Adrenal gland (tissue), 12 donors: ENCODE measurements around the gene SLC5A5. TPM values are rescaled to one million over a fixed set of nuclear protein-coding genes. Genes with fewer than 3 reads are reported as not detected.

Experiments
- DNase-seq, 7 donors: peaks; one replicate each; pipeline ENCODE4 v3.0.0-alpha.2; 2019 to 2020
- H3K27ac ChIP-seq, 5 donors: fragments of 200-600 bp; sonication (generic) in 4 of 5; 1 replicate in 3 of 5; 2 replicates in 2 of 5; pipeline versions ENCODE4 v1.5.1 to v1.8.0; 2016 to 2020; ENCODE audit warnings: mild to moderate bottlenecking in 1 of 5
- H3K27me3 ChIP-seq: fragments of 200-600 bp; 2 replicates; pipeline ENCODE4 v1.8.0; 2021
- H3K36me3 ChIP-seq, 2 donors: fragments of 200-600 bp; replicated peaks in 1 of 2; 1 replicate in 1 of 2; 2 replicates in 1 of 2; pipeline versions ENCODE4 v1.5.1 to v1.8.0; 2018 to 2022
- H3K4me1 ChIP-seq, 2 donors: fragments of 200-600 bp; replicated peaks in 1 of 2; 1 replicate in 1 of 2; 2 replicates in 1 of 2; pipeline versions ENCODE4 v1.5.1 to v1.8.0; 2018 to 2021
- H3K4me3 ChIP-seq, 4 donors: fragments of 200-600 bp; sonication (generic) in 3 of 4; one replicate each; pipeline ENCODE4 v1.5.1; 2016 to 2018
- H3K9me3 ChIP-seq, 3 donors: fragments of 200-600 bp; sonication (generic) in 1 of 3; replicated peaks in 1 of 3; 1 replicate in 2 of 3; 2 replicates in 1 of 3; pipeline versions ENCODE4 v1.5.1 to v1.8.0; 2016 to 2021
- POLR2A ChIP-seq, 2 donors: fragments of 450-650 bp; IDR thresholded peaks; one replicate each; pipeline ENCODE4 v1.6.1; 2017; ENCODE audit warnings: antibody characterized with exemption in 2 of 2, mild to moderate bottlenecking in 2 of 2, moderate library complexity in 1 of 2
- WGBS, 4 donors: extraction: QIAGEN DNeasy Blood & Tissue Kit in 2 of 4; methylation state at CpG; one replicate each; pipeline versions ENCODE4 v1.1.5 to v1.1.7; 2013 to 2017; 5-methylcytosine and 5-hydroxymethylcytosine counted together
- intact Hi-C, 2 donors: fragments of 100-400 bp; cut with DNase I; formaldehyde crosslinking; loops; one replicate each; pipeline versions ENCODE4 v1.14.1 to v1.15.0; 2022 to 2023
- polyA plus RNA-seq, 3 donors: library from polyadenylated mRNA; stranded (reverse); fragments of 200-250 nt in 2 of 3; fragments of 350-450 nt in 1 of 3; fragmentation: Illumina TruSeq in 1 of 3; extraction: RNeasy Lipid Tissue Mini Kit (QIAGEN cat#74804) in 1 of 3; gene quantifications; one replicate each; pipeline ENCODE4 v1.2.3, GENCODE V29; 2013 to 2014
- total RNA-seq, 9 donors: library from RNA; depleted of rRNA in 4 of 9; stranded (reverse); fragments of >200 nt in 4 of 9; fragments of 120-200 nt in 1 of 9; fragmentation: NEBNext Ultra II Directional in 1 of 9; extraction: Animal tissue kit (Norgen Biotek cat#: 25700) in 1 of 9; gene quantifications; one replicate each; pipeline versions ENCODE4 v1.1.0 to v1.2.4, GENCODE V29; 2013 to 2023
- TF ChIP-seq, protein P1 (sequence below), 6 experiments: fragments of 450-650 bp in 4 of 6; fragments of 200-600 bp in 2 of 6; sonication (generic) in 1 of 6; IDR thresholded peaks; 1 replicate in 5 of 6; 2 replicates in 1 of 6; pipeline versions ENCODE4 v1.5.1 to v1.8.0; 2016 to 2021; ENCODE audit warnings: antibody characterized with exemption in 6 of 6, mild to moderate bottlenecking in 2 of 6, moderate library complexity in 1 of 6
- donor health status: healthy with polysubstance abuse.
- donor health status: Bipolar disorder and iron deficiency.
- donor health status: DM: yes; HTN: yes; CAD: no.
- donor health status: DM: no; HTN: no; CAD: no.
- donor health status: DM: no; HTN: no; CAD: no.
- donor health status: DM: yes; HTN: yes; CAD: no.

SLC5A5 gene
- total and polyA plus RNA-seq, 12 donors = 0.03 TPM; not detected in 11

DNA sequence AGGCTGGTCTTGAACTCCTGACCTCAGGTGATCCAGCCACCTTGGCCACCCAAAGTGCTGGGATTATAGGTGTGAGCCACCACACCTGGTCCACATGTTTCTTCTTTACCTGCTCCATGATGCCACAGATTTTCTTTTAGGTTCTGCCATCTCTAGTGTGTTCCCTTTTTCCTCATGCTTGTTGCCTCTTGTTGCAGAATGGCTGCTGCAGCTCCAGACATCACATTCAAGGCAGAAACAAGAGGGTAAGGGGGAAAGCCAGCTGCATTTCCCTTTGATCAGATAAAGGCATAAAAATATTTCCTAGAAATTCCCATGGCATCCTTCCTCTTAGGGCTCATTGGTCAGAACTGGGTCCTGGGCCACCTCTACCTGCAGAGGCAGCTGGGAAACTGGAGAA lies 48.8 kb downstream of the SLC5A5 start:
- TF ChIP-seq, protein P1, sequence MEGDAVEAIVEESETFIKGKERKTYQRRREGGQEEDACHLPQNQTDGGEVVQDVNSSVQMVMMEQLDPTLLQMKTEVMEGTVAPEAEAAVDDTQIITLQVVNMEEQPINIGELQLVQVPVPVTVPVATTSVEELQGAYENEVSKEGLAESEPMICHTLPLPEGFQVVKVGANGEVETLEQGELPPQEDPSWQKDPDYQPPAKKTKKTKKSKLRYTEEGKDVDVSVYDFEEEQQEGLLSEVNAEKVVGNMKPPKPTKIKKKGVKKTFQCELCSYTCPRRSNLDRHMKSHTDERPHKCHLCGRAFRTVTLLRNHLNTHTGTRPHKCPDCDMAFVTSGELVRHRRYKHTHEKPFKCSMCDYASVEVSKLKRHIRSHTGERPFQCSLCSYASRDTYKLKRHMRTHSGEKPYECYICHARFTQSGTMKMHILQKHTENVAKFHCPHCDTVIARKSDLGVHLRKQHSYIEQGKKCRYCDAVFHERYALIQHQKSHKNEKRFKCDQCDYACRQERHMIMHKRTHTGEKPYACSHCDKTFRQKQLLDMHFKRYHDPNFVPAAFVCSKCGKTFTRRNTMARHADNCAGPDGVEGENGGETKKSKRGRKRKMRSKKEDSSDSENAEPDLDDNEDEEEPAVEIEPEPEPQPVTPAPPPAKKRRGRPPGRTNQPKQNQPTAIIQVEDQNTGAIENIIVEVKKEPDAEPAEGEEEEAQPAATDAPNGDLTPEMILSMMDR (IDR thresholded peaks at IDR 0.05) = no peak
- intact Hi-C loops = no loop called here
- Histone ChIP-seq H3K4me1 (no peaks in the 10 kb centered on the region), H3K27me3 (no peaks in the 10 kb centered on the region), H3K4me3 (no peak overlapping the region), H3K36me3 (no peaks in the 10 kb centered on the region), H3K9me3 (no peaks in the 10 kb centered on the region), H3K27ac (no peak overlapping the region)
- no peak for DNase-seq

DNA sequence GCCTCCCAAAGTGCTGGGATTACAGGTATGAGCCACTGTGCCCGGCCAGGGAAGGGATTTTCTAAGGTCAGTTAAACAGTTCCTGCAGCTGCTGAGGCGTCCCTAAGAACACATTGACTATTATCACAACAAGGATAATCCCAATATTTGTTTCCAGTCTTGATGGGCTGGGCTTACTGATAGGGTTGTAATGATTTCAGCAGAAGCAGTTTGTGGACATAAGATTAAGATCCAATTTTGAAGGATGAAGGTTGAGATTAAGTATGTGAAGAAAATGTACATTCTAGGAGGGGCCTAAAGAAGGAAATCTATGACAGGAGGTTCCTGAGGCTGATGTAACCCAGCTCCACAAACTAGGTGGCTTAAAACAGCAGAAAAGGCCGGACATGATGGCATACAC lies 50.4 kb downstream of the SLC5A5 start:
- 65 to 79% (median 77%) methylated on average over 3 of the region's 3 CpGs for WGBS, 4 donors
- Histone ChIP-seq H3K9me3 (no peaks in the 10 kb centered on the region), H3K27me3 (no peaks in the 10 kb centered on the region), H3K4me1 (no peaks in the 10 kb centered on the region), H3K4me3 (no peak overlapping the region), H3K27ac (no peak overlapping the region), H3K36me3 (no peaks in the 10 kb centered on the region)
- no peak for DNase-seq
- intact Hi-C loops = no loop called here
- no peak for TF ChIP-seq POLR2A (IDR thresholded peaks at IDR 0.05)
- TF ChIP-seq, protein P1 (IDR thresholded peaks at IDR 0.05) = no peak

DNA sequence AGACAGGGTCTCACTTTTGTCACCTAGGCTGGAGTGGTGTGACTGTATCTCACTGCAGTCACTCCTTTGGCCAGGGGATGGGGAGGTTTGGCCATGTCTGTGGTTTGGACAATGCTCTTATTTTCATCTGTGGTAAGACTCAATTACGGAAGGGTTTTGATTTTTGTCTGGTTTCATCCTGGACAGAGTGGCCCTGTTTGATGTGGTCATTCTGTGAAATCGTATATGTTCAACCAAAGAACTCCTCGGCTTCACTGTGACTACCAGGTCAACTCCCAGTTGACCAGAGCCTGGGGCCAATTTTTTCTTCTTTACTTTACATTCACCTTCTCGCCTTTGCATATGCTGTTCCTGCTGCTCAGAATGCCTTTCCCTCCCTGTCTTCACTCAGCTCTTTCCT lies 54.3 kb downstream of the SLC5A5 start:
- intact Hi-C loops = no loop called here
- TF ChIP-seq POLR2A (IDR thresholded peaks at IDR 0.05) = no peak
- TF ChIP-seq, protein P1 (IDR thresholded peaks at IDR 0.05) = no peak
- H3K4me1 ChIP-seq = no peaks in the 10 kb centered on the region

DNA sequence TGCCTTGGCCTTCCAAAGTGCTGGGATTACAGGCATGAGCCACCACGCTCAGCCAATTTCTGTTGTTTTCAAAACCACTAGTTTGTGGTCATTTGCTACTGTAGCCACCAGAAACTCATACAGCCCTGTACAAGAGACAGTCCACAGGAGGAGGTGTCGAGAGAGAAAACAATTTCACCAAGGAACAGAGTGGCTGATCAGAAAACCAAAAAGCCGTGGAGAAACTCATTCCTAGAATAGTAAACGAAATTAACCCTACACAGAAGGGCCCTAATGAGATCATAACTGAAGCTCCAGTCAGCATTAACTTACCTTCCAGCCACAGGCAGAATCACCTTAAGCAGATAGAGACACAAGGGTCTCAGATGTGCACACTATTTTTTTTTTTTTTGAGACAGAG lies 57.3 kb downstream of the SLC5A5 start:
- intact Hi-C loops = no loop called here
- TF ChIP-seq, protein P1 (IDR thresholded peaks at IDR 0.05) = no peak
- TF ChIP-seq POLR2A (IDR thresholded peaks at IDR 0.05) = no peak
- Histone ChIP-seq H3K36me3 (no peaks in the 10 kb centered on the region), H3K4me1 (peaks cover 7 to 15% of the 10 kb centered on the region in 2 donors), H3K27ac (no peak overlapping the region), H3K4me3 (no peak overlapping the region), H3K27me3 (no peaks in the 10 kb centered on the region), H3K9me3 (no peaks in the 10 kb centered on the region)
- WGBS, 4 donors = 57 to 71% (median 62%) methylated on average over 3 to 4 of the region's 4 CpGs
- DNase-seq = no peak

More for the DNA sequence above, 54.3 kb downstream of the SLC5A5 start:
- Histone ChIP-seq H3K27ac (no peak overlapping the region), H3K9me3 (no peaks in the 10 kb centered on the region), H3K27me3 (no peaks in the 10 kb centered on the region), H3K4me3 (no peak overlapping the region), H3K36me3 (no peaks in the 10 kb centered on the region)
- WGBS, 4 donors = 65 to 76% (median 67%) methylated on average over 4 of the region's 4 CpGs
- DNase-seq = no peak
